Anterior cingulate cortex (tissue), 58 donors: Measurements from ENCODE around the gene DNAJB8.

ENCODE experiments used
- DNase-seq, 58 donors: peaks; one replicate each; lab custom pipeline; 2025; lab: John Stamatoyannopoulos, UW

The DNAJB8 gene

GRCh38 chr3:128415773-128416577 is 50.7 kb downstream of the DNAJB8 start:
- DNase-seq: no peak

GRCh38 chr3:128415200-128415772 is 51.4 kb downstream of the DNAJB8 start:
- no peak for DNase-seq

- no peak for DNase-seq
Measured at GRCh38 chr3:128413413-128414205, 53.1 kb downstream of the DNAJB8 start.

- no peak for DNase-seq
Measured at GRCh38 chr3:128413003-128413370, 53.7 kb downstream of the DNAJB8 start.
